ENCODE measurements around the gene USP17L15.
"Not testable (repeated sequence)": the region's sequence is repeated elsewhere in the genome, so short reads cannot be mapped to it uniquely, and the experiment has no call there.

The USP17L15 gene, protein sequence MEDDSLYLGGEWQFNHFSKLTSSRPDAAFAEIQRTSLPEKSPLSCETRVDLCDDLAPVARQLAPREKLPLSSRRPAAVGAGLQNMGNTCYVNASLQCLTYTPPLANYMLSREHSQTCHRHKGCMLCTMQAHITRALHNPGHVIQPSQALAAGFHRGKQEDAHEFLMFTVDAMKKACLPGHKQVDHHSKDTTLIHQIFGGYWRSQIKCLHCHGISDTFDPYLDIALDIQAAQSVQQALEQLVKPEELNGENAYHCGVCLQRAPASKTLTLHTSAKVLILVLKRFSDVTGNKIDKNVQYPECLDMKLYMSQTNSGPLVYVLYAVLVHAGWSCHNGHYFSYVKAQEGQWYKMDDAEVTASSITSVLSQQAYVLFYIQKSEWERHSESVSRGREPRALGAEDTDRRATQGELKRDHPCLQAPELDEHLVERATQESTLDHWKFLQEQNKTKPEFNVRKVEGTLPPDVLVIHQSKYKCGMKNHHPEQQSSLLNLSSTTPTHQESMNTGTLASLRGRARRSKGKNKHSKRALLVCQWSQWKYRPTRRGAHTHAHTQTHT

GRCh38 chr4:9234085-9234484, at the start of gene USP17L15:
USP17L15 (plus strand) TSS chr4:9234385; CDS start chr4:9234385, 0 bp downstream.
- not testable (repeated sequence) for DNase-seq

GRCh38 chr4:9210357-9210756, 23.8 kb upstream of the USP17L15 start, which contains the start of gene USP17L10:
USP17L10 (plus strand) TSS chr4:9210657; CDS start chr4:9210657, 0 bp downstream.
- not testable (repeated sequence) for DNase-seq

DNA sequence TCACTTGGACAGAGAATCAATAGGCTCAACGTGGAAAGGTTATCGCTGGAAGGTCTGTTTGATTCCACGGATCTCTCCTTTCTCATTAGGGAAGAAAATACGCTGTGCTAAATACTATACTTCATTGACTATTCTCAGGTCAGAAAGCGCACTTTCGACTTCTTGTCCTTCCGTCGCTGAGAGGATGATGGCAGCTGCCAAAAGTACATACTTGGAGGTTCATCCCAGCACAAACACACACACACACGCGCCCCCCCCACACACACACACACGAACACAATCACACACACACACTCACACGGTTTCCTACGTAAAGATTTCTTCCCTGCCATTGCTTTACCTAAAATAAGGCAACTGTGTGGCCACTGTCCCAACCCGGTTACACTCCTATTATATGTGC, 19.5 kb upstream of the USP17L15 start:
- DNase-seq = not testable (repeated sequence)

DNA sequence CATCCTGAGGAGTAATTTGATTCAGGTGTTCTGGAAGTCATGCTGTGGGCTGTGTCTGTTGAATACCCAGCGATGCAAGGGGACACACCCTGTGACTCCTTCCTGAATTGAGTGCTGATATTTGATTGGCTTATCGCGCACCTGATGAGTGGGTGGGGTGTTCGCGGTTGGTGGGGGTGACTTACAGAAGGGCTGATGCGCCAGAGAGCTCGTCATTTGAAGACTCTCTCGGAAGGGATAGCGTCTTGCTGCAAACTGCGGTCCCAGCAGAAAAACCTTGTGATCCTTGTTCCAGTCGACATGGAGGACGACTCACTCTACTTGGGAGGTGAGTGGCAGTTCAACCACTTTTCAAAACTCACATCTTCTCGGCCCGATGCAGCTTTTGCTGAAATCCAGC, 19.1 kb upstream of the USP17L15 start, which contains the start of gene USP17L11:
TSS of gene USP17L11 (plus strand) at position 301 of the 400 bp plus-strand sequence. CDS start at position 301, 0 bp downstream.
- not testable (repeated sequence) for DNase-seq

DNA sequence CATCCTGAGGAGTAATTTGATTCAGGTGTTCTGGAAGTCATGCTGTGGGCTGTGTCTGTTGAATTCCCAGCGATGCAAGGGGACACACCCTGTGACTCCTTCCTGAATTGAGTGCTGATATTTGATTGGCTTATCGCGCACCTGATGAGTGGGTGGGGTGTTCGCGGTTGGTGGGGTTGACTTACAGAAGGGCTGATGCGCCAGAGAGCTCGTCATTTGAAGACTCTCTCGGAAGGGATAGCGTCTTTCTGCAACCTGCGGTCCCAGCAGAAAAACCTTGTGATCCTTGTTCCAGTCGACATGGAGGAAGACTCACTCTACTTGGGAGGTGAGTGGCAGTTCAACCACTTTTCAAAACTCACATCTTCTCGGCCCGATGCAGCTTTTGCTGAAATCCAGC, 14.3 kb upstream of the USP17L15 start, which contains the start of gene USP17L12:
TSS of gene USP17L12 (plus strand) at position 301 of the 400 bp plus-strand sequence. CDS start at position 301, 0 bp downstream.
- DNase-seq = not testable (repeated sequence)

- DNase-seq = not testable (repeated sequence)
Observed at GRCh38 chr4:9224596-9224995, 9.6 kb upstream of the USP17L15 start, which contains the start of gene USP17L13. USP17L13 (plus strand) TSS chr4:9224896; CDS start chr4:9224896, 0 bp downstream.

DNA sequence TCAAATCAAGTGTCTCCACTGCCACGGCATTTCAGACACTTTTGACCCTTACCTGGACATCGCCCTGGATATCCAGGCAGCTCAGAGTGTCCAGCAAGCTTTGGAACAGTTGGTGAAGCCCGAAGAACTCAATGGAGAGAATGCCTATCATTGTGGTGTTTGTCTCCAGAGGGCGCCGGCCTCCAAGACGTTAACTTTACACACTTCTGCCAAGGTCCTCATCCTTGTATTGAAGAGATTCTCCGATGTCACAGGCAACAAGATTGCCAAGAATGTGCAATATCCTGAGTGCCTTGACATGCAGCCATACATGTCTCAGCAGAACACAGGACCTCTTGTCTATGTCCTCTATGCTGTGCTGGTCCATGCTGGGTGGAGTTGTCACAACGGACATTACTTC, 3.9 kb upstream of the USP17L15 start:
- DNase-seq = not testable (repeated sequence)

DNA sequence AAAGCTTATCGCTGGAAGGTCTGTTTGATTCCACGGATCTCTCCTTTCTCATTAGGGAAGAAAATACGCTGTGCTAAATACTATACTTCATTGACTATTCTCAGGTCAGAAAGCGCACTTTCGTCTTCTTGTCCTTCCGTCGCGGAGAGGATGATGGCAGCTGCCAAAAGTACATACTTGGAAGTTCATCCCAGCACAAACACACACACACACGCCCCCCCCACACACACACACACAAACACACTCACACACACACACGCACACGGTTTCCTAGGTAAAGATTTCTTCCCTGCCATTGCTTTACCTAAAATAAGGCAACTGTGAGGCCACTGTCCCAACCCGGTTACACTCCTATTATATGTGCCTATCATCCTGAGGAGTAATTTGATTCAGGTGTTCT, 4.3 kb downstream of the USP17L15 start:
- DNase-seq = not testable (repeated sequence)

- DNase-seq = not testable (repeated sequence)
Observed at GRCh38 chr4:9243579-9243978, 9.4 kb downstream of the USP17L15 start, which contains the start of gene USP17L17. USP17L17 (plus strand) TSS chr4:9243879; CDS start chr4:9243879, 0 bp downstream.

DNA sequence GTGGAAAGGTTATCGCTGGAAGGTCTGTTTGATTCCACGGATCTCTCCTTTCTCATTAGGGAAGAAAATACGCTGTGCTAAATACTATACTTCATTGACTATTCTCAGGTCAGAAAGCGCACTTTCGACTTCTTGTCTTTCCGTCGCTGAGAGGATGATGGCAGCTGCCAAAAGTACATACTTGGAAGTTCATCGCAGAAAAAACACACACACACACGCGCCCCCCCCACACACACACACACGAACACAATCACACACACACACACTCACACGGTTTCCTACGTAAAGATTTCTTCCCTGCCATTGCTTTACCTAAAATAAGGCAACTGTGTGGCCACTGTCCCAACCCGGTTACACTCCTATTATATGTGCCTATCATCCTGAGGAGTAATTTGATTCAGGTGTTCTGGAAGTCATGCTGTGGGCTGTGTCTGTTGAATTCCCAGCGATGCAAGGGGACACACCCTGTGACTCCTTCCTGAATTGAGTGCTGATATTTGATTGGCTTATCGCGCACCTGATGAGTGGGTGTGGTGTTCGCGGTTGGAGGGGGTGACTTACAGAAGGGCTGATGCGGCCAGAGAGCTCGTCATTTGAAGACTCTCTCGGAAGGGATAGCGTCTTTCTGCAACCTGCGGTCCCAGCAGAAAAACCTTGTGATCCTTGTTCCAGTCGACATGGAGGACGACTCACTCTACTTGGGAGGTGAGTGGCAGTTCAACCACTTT, 13.9 kb downstream of the USP17L15 start, which contains the start of gene USP17L18:
TSS of gene USP17L18 (plus strand) at position 678 of the 728 bp plus-strand sequence. CDS start at position 678, 0 bp downstream.
- DNase-seq = not testable (repeated sequence)

- not testable (repeated sequence) for DNase-seq
Observed at GRCh38 chr4:9253078-9253477, 18.9 kb downstream of the USP17L15 start, which contains the start of gene USP17L19. USP17L19 (plus strand) TSS chr4:9253378; CDS start chr4:9253378, 0 bp downstream.

- DNase-seq = not testable (repeated sequence)
Observed at GRCh38 chr4:9257824-9258223, 23.6 kb downstream of the USP17L15 start, which contains the start of gene USP17L20. USP17L20 (plus strand) TSS chr4:9258124; CDS start chr4:9258124, 0 bp downstream.

DNA sequence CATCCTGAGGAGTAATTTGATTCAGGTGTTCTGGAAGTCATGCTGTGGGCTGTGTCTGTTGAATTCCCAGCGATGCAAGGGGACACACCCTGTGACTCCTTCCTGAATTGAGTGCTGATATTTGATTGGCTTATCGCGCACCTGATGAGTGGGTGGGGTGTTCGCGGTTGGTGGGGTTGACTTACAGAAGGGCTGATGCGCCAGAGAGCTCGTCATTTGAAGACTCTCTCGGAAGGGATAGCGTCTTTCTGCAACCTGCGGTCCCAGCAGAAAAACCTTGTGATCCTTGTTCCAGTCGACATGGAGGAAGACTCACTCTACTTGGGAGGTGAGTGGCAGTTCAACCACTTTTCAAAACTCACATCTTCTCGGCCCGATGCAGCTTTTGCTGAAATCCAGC, 28.4 kb downstream of the USP17L15 start, which contains the start of gene USP17L21:
TSS of gene USP17L21 (plus strand) at position 301 of the 400 bp plus-strand sequence. CDS start at position 301, 0 bp downstream.
- DNase-seq = not testable (repeated sequence)

GRCh38 chr4:9267319-9267718, 33.1 kb downstream of the USP17L15 start, which contains the start of gene USP17L22:
USP17L22 (plus strand) TSS chr4:9267619; CDS start chr4:9267619, 0 bp downstream.
- DNase-seq = not testable (repeated sequence)

DNA sequence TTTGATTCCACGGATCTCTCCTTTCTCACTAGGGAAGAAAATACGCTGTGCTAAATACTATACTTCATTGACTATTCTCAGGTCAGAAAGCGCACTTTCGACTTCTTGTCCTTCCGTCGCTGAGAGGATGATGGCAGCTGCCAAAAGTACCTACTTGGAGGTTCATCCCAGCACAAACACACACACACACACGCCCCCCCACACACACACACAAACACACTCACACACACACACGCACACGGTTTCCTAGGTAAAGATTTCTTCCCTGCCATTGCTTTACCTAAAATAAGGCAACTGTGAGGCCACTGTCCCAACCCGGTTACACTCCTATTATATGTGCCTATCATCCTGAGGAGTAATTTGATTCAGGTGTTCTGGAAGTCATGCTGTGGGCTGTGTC, 37.5 kb downstream of the USP17L15 start:
- not testable (repeated sequence) for DNase-seq

All from anterior cingulate cortex (tissue), 58 donors.